ENCODE measurements around the gene CCDC197.

GRCh38 chr14:94008234-94008633, 11.1 kb downstream of the CCDC197 start:
- TF ChIP-seq, protein P1, sequence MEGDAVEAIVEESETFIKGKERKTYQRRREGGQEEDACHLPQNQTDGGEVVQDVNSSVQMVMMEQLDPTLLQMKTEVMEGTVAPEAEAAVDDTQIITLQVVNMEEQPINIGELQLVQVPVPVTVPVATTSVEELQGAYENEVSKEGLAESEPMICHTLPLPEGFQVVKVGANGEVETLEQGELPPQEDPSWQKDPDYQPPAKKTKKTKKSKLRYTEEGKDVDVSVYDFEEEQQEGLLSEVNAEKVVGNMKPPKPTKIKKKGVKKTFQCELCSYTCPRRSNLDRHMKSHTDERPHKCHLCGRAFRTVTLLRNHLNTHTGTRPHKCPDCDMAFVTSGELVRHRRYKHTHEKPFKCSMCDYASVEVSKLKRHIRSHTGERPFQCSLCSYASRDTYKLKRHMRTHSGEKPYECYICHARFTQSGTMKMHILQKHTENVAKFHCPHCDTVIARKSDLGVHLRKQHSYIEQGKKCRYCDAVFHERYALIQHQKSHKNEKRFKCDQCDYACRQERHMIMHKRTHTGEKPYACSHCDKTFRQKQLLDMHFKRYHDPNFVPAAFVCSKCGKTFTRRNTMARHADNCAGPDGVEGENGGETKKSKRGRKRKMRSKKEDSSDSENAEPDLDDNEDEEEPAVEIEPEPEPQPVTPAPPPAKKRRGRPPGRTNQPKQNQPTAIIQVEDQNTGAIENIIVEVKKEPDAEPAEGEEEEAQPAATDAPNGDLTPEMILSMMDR (conservative IDR thresholded peaks at IDR 0.05; ENCODE audit: low read length), result no peak
- TF ChIP-seq EZH2phosphoT487 (IDR thresholded peaks at IDR 0.05; ENCODE audit: borderline replicate concordance), result no peak

Data from Loucy (cell line).